Stimulated activated naive CD4-positive, alpha-beta T cell treated with Interleukin-2 at 50 U/mL for 16 hours (primary cell): ENCODE results near the gene DENND4C.
"Not testable (repeated sequence)": the region's sequence is repeated elsewhere in the genome, so short reads cannot be mapped to it uniquely, and the experiment has no call there.

Source experiments
- DNase-seq: peaks from one replicate; lab custom pipeline; 2025; lab: John Stamatoyannopoulos, UW

Gene DENND4C

GRCh38 chr9:19224563-19224962 lies 5.9 kb upstream of the DENND4C start:
- DNase-seq = no peak

- peak; percentile 73 for DNase-seq
Observed at GRCh38 chr9:19229595-19230354, 718 bp upstream of the DENND4C start.

GRCh38 chr9:19231126-19231903 lies 822 bp downstream of the DENND4C start:
- no peak for DNase-seq

GRCh38 chr9:19231904-19232822 lies 1.7 kb downstream of the DENND4C start:
- no peak for DNase-seq

GRCh38 chr9:19232823-19233194 lies 2.3 kb downstream of the DENND4C start:
- DNase-seq = no peak

GRCh38 chr9:19233344-19233743 lies 2.9 kb downstream of the DENND4C start:
- DNase-seq = no peak

- no peak for DNase-seq
Observed at GRCh38 chr9:19239955-19240354, 9.5 kb downstream of the DENND4C start.

- DNase-seq = no peak
Observed at GRCh38 chr9:19241728-19242127, 11.2 kb downstream of the DENND4C start.

- no peak for DNase-seq
Observed at GRCh38 chr9:19243366-19244033, 13.0 kb downstream of the DENND4C start.

- no peak for DNase-seq
Observed at GRCh38 chr9:19246891-19247290, 16.4 kb downstream of the DENND4C start.

GRCh38 chr9:19247420-19247819 lies 16.9 kb downstream of the DENND4C start:
- DNase-seq = no peak

- DNase-seq = not testable (repeated sequence)
Observed at GRCh38 chr9:19250346-19250745, 19.9 kb downstream of the DENND4C start.

GRCh38 chr9:19251203-19251602 lies 20.7 kb downstream of the DENND4C start:
- not testable (repeated sequence) for DNase-seq

- not testable (repeated sequence) for DNase-seq
Observed at GRCh38 chr9:19251622-19252021, 21.1 kb downstream of the DENND4C start.

GRCh38 chr9:19252174-19252884 lies 21.8 kb downstream of the DENND4C start:
- DNase-seq = no peak

GRCh38 chr9:19252885-19253219 lies 22.4 kb downstream of the DENND4C start:
- no peak for DNase-seq

GRCh38 chr9:19255112-19255511 lies 24.6 kb downstream of the DENND4C start:
- no peak for DNase-seq

GRCh38 chr9:19255821-19256220 lies 25.3 kb downstream of the DENND4C start:
- no peak for DNase-seq

GRCh38 chr9:19259665-19260255 lies 29.3 kb downstream of the DENND4C start:
- DNase-seq = not testable (repeated sequence)

- DNase-seq = not testable (repeated sequence)
Observed at GRCh38 chr9:19265602-19266001, 35.1 kb downstream of the DENND4C start.
